ENCODE measurements around the gene CLN6. TPM values are rescaled to one million over a fixed set of nuclear protein-coding genes. Genes with fewer than 3 reads are reported as not detected.

The CLN6 gene
- total and polyA plus RNA-seq, 9 of the 15 experiments (the other 6 are each of a cell fraction or from before 2014, with no cell fraction given), result 0.71 to 53.3 (median 39.3) TPM

DNA sequence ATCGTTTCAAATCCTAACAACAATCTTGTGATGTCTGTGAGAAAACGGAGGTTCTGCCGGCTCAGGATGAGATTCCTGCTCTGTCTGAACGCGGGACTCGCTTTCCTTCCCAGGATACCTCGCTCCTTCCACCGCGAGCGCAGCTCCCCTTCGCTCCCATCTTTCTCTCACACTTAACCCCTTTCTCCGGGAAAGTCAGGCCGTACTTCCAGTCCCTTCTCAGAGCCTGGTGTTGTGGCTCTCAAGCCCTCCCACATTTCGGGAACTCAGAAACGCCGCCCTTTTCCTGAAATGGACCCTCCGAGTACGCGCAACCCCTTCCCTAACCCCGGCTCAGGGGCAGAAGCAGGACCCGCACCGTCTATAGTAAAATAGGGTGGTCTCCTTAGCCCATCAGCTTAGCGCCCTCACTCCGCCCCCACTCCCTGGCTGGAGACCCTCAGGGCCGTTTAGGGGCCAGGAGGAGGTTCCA, 47.6 kb upstream of the CLN6 start:
- Histone ChIP-seq H3K9ac (ENCODE audit: insufficient read depth in 1 of 2, low read depth in 2 of 2, low read length in 2 of 2) (peak overlapping the region; percentile 87 to 93; a peak in 3 of 4 replicates), H3K36me3 (ENCODE audit: control insufficient read depth, insufficient read depth, low read length) (peaks cover 12% of the 10 kb centered on the region; the same call in 2 of the 3 replicates), H3K4me3 (peak overlapping the region; percentile 69), H3K4me2 (ENCODE audit: insufficient read depth, low read length) (peak overlapping the region; percentile 95), H3K9me3 (replicated peaks; ENCODE audit: control insufficient read depth, insufficient read depth, low read depth, low read length) (no peaks in the 10 kb centered on the region), H4K20me1 (replicated peaks; ENCODE audit: control insufficient read depth, insufficient read depth, low read length) (peaks cover 11% of the 10 kb centered on the region; the same call in 1 of the 2 replicates), H3K27ac (ENCODE audit: extremely low read depth, low read depth, low read length) (peak overlapping the region; percentile 84), H3K4me1 (replicated peaks in 1 of 2; ENCODE audit: control insufficient read depth in 2 of 2, insufficient read depth in 2 of 2, low read length in 2 of 2) (peaks cover 12 to 13% of the 10 kb centered on the region in 2 experiments; a peak in 4 of 5 replicates), H3K9me1 (ENCODE audit: control insufficient read depth, insufficient read depth, low read length) (no peaks in the 10 kb centered on the region), H3K27me3 (ENCODE audit: control insufficient read depth in 2 of 2, insufficient read depth in 2 of 2, low read length in 2 of 2) (peaks cover 0 to 8% of the 10 kb centered on the region in 2 experiments; a peak in 1 of 5 replicates), H2AFZ (ENCODE audit: low read depth, low read length) (peak overlapping the region; percentile 100), H3K79me2 (ENCODE audit: control insufficient read depth, insufficient read depth, low read length) (peaks cover 45% of the 10 kb centered on the region)
- TF ChIP-seq, protein P1, sequence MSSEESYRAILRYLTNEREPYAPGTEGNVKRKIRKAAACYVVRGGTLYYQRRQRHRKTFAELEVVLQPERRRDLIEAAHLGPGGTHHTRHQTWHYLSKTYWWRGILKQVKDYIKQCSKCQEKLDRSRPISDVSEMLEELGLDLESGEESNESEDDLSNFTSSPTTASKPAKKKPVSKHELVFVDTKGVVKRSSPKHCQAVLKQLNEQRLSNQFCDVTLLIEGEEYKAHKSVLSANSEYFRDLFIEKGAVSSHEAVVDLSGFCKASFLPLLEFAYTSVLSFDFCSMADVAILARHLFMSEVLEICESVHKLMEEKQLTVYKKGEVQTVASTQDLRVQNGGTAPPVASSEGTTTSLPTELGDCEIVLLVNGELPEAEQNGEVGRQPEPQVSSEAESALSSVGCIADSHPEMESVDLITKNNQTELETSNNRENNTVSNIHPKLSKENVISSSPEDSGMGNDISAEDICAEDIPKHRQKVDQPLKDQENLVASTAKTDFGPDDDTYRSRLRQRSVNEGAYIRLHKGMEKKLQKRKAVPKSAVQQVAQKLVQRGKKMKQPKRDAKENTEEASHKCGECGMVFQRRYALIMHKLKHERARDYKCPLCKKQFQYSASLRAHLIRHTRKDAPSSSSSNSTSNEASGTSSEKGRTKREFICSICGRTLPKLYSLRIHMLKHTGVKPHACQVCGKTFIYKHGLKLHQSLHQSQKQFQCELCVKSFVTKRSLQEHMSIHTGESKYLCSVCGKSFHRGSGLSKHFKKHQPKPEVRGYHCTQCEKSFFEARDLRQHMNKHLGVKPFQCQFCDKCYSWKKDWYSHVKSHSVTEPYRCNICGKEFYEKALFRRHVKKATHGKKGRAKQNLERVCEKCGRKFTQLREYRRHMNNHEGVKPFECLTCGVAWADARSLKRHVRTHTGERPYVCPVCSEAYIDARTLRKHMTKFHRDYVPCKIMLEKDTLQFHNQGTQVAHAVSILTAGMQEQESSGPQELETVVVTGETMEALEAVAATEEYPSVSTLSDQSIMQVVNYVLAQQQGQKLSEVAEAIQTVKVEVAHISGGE (CRISPR knock-in tag; IDR thresholded peaks at IDR 0.05), result 0 out of 6 replicates have a peak, but pooled peaks of 1 of the 3 experiments have one; percentile 93
- TF ChIP-seq ZBTB7A (IDR thresholded peaks at IDR 0.05; ENCODE audit: borderline replicate concordance, control insufficient read depth, low read depth, low read length) (peak; percentile 18; the same call in 1 of the 2 replicates), NFRKB (IDR thresholded peaks at IDR 0.05; ENCODE audit: low read depth) (peak; percentile 53; the same call in 1 of the 2 replicates), NR2C2 (CRISPR knock-in tag; IDR thresholded peaks at IDR 0.05) (no peak), NR2C2 (tag; IDR thresholded peaks at IDR 0.05) (no peak), ZNF3 (CRISPR knock-in tag; IDR thresholded peaks at IDR 0.05) (no peak), RBM14 (IDR thresholded peaks at IDR 0.05; ENCODE audit: borderline replicate concordance, insufficient read depth, low read depth, low read length) (no peak)
- TF ChIP-seq, protein P2, sequence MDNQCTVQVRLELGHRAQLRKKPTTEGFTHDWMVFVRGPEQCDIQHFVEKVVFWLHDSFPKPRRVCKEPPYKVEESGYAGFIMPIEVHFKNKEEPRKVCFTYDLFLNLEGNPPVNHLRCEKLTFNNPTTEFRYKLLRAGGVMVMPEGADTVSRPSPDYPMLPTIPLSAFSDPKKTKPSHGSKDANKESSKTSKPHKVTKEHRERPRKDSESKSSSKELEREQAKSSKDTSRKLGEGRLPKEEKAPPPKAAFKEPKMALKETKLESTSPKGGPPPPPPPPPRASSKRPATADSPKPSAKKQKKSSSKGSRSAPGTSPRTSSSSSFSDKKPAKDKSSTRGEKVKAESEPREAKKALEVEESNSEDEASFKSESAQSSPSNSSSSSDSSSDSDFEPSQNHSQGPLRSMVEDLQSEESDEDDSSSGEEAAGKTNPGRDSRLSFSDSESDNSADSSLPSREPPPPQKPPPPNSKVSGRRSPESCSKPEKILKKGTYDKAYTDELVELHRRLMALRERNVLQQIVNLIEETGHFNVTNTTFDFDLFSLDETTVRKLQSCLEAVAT (IDR thresholded peaks at IDR 0.05), result peak in 1 of 2 experiments; percentile 51; a peak in 1 of 4 replicates
- TF ChIP-seq, protein P3, sequence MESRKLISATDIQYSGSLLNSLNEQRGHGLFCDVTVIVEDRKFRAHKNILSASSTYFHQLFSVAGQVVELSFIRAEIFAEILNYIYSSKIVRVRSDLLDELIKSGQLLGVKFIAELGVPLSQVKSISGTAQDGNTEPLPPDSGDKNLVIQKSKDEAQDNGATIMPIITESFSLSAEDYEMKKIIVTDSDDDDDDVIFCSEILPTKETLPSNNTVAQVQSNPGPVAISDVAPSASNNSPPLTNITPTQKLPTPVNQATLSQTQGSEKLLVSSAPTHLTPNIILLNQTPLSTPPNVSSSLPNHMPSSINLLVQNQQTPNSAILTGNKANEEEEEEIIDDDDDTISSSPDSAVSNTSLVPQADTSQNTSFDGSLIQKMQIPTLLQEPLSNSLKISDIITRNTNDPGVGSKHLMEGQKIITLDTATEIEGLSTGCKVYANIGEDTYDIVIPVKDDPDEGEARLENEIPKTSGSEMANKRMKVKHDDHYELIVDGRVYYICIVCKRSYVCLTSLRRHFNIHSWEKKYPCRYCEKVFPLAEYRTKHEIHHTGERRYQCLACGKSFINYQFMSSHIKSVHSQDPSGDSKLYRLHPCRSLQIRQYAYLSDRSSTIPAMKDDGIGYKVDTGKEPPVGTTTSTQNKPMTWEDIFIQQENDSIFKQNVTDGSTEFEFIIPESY (CRISPR knock-in tag; IDR thresholded peaks at IDR 0.05), result 0 out of 2 replicates have a peak, but pooled peaks have one; percentile 35
- TF ChIP-seq, protein P4, sequence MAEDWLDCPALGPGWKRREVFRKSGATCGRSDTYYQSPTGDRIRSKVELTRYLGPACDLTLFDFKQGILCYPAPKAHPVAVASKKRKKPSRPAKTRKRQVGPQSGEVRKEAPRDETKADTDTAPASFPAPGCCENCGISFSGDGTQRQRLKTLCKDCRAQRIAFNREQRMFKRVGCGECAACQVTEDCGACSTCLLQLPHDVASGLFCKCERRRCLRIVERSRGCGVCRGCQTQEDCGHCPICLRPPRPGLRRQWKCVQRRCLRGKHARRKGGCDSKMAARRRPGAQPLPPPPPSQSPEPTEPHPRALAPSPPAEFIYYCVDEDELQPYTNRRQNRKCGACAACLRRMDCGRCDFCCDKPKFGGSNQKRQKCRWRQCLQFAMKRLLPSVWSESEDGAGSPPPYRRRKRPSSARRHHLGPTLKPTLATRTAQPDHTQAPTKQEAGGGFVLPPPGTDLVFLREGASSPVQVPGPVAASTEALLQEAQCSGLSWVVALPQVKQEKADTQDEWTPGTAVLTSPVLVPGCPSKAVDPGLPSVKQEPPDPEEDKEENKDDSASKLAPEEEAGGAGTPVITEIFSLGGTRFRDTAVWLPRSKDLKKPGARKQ (CRISPR knock-in tag; IDR thresholded peaks at IDR 0.05), result no peak; the same call in 1 of the 2 replicates
- DNase-seq (ENCODE audit: extremely low read depth in 1 of 4, low spot score in 3 of 4) (no peak), ATAC-seq (no peak), FAIRE-seq (no peak)
- in situ Hi-C loops (cut with MboI) (no loop called here), intact Hi-C loops (cut with micrococcal nuclease) (no loop called here)
- WGBS (ENCODE audit: insufficient coverage, low coverage, missing lambda C conversion rate), result 75% methylated on average over 19 of the region's 25 CpGs
- ChIA-PET POLR2A (interaction anchor here (0.6 to 2.5 kb wide), 10 partner anchors 9 to 98 kb away, joined by 3 to 10 read pairs (median 4); no protein-coding TSS in a partner anchor), CTCF (ENCODE audit: low intra/inter-chr PET ratio) (no interaction called here)
- TSS peak; percentile 58 for BruUV-seq (replicated peaks)
